Right lung (tissue), 5 donors: ENCODE results near the gene CASKIN1. TPM values are rescaled to one million over a fixed set of nuclear protein-coding genes. Genes with fewer than 3 reads are reported as not detected.

Experiments
- DNase-seq, 2 donors: peaks; one replicate each; pipeline ENCODE4 v3.0.0-alpha.2; 2013
- polyA plus RNA-seq, 5 donors: library from polyadenylated mRNA; unstranded; fragments of 120-200 nt; gene quantifications; one replicate each; pipeline versions ENCODE4 v1.2.1 to v1.2.3, GENCODE V29; 2013; ENCODE audit warnings: inconsistent platforms in 1 of 5, low replicate concordance in 1 of 5; ENCODE audit not compliant: insufficient read length in 5 of 5, insufficient read depth in 1 of 5

Gene CASKIN1
- polyA plus RNA-seq, 5 donors: 0.16 to 0.85 (median 0.50) TPM

DNA sequence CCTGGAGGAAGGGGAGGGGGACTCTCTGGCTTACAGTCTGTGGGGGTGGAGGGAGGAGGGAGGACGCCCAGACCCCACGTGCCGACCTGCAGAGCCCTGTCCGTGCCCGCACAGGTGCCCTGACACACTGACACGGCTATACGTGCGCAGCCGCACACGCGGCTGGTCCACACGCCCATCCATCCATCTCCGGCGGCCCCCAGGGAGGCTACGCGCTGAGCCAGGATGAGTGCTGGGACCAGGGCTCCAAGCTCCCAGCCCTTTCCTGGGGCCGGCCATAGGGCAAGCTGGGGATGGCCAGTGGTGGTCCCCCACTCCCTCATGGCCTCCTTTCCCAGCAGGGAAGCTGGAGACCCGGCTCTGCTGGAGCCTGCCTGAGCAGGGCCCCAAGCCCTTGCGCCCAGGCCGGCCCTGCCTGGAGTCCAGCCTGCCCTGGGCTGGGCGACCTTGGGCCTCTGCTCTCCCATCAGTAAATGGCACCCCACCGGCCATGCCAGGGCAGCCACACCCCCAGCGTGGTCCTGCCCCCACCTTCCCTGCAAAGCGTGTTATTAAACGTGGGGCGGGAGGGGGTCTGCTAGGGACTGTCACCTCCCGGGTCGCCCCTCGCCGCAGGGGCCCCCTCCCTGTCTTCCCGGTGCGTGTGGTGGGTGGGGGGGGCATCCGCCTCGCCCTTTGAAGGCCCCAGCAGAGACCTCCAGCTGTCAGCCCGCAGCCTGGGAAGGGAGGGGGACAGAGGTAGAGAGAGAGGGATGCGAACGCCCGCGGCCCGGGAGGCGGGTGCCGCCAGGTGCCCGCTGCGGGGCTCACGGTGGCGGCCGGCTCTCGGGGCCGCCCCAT is 863 bp downstream of the CASKIN1 start:
- DNase-seq: no peak

DNA sequence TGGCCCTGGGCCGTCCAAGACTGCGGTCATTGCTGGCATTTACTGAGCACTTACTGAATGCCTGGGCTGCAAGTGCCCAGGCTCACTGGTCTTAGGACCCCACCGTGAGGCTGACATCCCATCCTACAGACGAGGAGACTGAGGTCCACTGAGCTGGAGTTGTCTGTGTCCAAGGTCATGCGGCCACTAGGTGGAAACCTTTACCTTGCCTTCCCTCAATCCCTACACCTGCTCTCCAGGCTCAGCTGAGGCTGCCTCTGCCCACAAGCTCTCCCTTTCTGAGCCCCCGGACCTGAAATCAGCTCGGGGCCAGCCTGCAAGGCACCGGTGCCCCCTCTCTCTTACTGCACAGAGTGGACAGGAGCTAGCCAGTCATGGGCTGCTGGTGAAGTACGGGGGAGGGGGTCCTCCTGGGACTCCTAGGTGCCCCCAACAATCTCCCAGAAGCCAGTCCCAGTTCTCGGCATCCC is 1.5 kb downstream of the CASKIN1 start:
- DNase-seq: no peak

DNA sequence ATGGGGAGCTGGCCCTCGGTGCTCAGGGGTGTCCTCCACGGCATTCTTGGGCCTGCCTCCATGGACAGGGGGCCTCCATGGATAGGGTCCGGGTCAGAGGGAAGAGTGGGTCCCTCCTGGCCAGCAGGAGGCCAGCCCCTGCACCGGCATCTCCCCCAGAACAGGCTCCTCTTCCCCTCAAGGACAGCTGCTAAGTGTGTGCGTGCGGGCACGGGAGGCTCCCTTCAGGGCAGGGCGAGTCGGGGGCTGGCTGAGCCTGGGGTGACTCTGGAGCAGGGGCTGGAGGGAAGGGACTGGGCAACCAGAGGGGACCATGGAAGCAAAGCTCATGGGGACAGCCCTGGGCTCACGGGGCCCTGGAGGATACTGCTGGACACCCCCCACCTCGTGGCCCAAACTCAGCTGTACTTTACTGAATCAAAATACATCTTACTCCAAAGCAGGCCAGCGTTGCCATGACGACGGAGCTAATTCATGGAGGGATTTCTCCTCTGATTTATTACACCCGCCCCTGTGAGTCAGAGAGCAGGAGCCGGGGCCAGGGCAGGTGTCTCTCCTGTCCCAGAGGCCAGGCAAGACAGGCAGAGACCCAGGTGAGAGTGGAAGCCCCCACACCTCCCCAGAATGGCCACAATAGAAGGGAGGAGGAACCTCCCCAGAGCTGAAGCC is 2.1 kb downstream of the CASKIN1 start:
- no peak for DNase-seq

GRCh38 chr16:2191446-2191706 is 5.0 kb downstream of the CASKIN1 start:
- DNase-seq: no peak

DNA sequence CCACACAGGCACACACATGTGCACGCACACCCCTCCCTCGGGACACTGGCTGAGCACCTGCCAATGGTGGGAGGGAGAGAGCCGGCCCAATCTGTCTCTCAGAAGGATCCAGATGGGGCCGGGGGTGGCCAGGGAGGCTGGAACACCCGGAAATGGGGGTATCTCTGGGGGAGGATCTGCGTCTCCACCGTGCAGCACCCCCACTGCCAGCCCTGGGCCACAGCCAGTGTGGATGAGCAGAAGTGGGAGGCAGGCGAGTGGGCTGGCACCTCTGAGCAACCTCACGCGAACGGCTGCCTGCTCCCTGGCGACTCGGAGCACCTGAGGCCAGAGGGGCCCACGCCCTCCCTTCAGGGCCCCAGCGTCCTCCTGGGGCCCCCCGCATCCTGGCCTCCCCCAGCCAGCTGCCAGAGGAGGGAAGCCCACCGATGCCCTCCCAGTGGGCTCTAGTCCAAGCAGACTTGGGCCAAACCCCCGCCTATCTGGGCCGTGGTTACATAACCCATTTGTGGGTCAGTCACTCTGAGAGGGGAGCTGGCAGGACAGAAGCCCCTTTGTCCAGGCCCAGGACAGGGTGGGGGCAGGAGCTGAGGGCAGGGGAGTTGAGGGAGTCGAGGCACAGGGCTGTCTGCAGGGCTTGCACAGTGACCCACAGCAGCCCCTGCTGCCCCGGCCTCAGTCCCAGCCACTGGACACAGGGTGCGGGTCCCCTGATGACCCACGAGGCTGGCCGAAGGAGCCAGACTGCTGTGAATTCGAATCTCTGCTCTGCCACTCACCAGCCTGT is 5.6 kb downstream of the CASKIN1 start:
- no peak for DNase-seq

- DNase-seq: no peak
These were observed 6.3 kb downstream of the CASKIN1 start for GRCh38 chr16:2190002-2190658.

DNA sequence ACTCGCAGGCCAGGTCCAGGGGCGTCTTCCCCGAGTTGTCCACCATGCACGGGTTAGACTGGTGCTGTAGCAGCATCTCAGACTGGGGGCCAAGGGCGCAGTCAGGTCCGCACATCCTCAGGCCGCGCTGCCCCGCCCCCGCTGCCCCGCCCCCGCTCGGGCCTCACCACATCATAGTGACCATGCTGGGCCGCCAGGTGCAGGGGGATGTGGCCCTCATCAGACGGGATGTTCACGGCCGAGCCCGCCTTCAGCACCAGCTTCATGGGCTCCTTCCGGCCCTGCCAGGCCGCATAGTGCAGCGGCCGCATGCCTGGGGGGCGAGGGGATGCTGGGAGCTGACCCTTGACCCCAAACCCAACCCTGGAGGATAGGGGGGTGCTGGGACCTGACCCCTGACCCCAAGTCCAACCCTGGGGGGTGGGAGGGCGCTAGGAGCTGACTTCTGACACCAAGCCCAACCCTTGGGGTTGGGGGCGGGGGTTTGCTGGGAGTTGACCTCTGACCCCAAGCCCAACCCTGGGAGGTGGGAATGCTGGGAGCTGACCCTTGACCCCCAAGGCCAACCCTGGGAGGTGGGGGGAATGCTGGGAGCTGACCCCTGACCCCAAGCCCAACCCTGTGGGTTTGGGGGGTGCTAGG is 7.0 kb downstream of the CASKIN1 start:
- no peak for DNase-seq

DNA sequence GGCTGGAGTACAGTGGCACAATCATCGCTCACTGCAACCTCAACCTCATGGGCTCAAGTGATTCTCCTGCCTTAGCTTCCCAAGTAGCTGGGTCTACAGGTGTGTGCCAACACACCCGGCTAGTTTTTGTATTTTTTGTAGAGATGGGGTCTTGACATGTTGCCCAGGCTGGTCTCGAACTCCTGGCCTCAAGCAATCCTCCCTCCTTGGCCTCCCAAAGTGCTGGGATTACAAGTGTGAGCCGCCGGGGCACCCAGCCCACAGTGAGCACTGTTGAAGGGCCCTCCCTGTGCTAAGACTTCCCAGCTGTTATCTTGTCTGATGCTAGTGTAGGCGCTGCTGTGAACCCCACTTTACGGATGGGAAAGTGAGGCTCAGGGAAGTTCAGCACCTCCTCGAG is 8.0 kb downstream of the CASKIN1 start:
- DNase-seq: no peak

GRCh38 chr16:2187212-2187611 is 9.2 kb downstream of the CASKIN1 start:
- DNase-seq: no peak

DNA sequence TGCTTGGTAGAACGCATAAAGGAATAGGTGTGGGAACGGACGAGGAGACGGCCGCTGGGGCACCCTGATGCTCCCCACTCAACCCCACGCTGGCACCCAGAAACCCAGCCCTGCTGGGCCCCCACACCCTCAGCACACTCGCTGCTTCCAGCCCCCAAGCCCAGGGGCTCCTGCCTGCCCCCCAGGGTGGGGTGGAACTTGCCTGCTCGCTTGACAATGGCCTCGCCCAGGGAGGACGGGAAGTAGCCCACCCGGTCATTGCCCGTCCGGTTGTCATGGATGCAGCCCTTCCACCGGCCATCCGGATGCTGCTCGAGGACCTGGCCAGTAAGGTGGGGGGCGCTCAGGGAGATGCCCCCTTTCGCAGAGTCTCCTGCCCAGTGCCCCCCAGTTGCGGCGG is 9.9 kb downstream of the CASKIN1 start:
- DNase-seq: no peak

DNA sequence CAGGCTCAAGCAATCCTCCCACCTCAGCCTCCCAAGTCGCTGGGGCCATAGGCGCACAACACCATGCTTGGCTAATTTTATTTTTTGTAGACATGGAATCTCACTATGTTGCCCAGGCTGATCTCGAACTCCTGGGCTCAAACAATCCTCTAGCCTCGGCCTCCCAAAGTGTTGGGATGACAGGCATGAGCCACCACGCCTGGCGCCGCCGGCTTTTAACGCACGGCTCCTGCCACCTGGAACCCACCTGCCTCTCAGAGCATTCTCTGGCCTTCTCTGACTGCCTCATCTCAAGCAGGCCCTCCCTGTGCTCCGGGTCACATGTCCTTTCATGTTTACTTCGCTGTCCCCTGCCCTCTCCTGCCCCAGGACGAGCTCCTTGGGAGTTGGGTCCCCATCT is 10.3 kb downstream of the CASKIN1 start:
- no peak for DNase-seq

DNA sequence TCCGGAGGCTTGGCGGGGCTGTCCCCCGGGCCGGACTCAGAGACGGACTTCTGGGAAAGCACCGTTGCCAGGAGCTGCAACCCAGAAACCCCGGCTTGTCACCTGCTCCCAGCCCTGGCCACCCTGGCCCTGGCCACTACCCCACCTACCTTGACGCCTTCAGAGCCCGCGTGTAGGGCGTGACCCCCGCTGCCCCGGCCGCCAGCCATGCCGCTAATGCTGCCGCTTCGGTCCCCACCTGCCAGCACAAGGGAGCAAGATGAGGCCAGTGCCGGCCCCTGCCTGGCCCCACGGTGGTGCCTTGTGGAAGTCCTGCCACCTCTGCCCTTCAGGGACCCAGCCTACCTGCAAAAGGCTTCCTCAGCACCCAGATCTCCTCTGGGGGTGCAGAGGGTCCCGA is 11.4 kb downstream of the CASKIN1 start:
- no peak for DNase-seq

- DNase-seq: no peak
These were observed 12.1 kb downstream of the CASKIN1 start for GRCh38 chr16:2184346-2184745.

DNA sequence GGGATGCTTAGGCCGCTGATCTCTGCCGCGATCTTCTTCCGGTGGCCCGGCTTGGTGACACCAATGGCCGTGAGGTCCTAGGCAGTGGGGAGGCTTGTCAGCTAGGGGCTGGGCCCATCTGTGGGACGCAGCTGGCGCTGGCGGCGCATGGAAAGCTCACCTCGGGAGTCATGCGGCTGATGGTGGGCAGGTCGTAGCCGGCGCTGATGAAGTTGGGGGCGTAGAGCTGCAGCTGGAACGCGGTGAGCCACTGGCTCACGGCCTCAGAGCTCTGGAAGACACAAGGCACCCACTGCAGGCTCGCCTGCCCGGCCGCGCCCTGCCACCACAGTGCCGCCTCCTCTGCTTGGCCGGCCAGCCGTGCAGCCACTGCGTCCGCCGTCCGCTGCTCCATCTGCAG is 12.7 kb downstream of the CASKIN1 start:
- DNase-seq: no peak

GRCh38 chr16:2181952-2182351 is 14.5 kb downstream of the CASKIN1 start:
- no peak for DNase-seq

GRCh38 chr16:2180962-2181923 is 15.2 kb downstream of the CASKIN1 start:
- DNase-seq: no peak

- no peak for DNase-seq
These were observed 15.9 kb downstream of the CASKIN1 start for GRCh38 chr16:2180461-2180860.

DNA sequence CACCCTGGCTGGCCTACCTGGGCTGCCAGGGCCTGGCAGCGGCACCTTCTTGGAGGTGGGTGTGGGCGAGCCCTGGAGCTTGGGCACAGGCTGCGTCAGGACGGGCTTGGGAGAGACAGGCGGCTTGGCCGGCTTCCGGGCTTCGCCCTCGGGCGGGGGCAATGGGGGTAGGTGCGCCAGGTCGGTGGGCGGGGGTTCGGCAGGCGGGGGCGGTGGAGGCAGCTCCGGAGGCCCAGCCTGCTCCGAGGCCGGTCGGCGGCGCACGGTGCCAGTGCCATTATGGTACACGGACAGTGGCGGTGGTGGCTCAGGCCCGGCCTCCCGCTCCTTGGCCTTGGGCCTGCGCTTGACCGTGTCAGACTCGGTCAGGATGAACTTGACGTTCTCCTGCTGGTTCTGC is 16.8 kb downstream of the CASKIN1 start:
- no peak for DNase-seq

- DNase-seq: no peak
These were observed 17.3 kb downstream of the CASKIN1 start for GRCh38 chr16:2179107-2179501.

DNA sequence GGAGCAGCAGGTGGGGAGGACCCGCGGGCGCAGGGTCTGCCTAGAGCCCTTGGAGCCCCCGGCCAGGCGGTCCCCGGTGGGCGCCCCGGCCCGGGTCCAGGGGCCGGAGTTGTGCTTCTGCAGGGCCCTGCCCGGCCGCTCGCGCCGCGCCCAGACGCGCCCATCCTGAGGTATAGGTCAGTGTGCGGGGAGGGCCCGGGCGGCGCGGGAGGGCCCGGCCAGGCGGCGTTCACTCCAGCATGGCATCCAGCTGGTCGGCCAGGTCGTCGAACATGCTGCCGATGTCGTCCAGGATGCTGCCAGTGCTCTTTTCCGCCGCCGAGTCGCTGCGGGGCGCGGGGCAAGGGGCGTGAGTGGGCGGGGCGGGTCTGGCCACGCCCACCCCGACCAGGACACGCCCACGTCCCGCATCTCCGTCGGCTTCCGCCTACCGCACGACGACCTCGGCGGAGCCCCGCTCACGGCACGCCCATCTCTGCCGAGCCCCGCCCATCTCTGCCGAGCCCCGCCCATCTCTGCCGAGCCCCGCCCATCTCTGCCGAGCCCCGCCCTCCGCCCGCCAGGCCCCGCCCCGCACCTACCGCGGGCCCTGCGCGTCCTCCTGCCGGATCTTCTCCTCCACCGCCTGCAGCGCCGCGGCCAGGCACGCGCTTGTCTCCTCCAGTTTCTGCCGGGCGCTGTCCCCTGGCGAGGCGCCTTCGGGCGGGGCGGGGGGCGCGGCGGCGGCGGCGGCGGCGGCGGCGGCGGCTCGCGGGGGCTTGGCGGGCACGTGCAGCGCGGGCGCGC is 17.9 kb downstream of the CASKIN1 start:
- DNase-seq: no peak
